Right lobe of liver (tissue), 6 donors: ENCODE results near the gene CCZ1. TPM values are rescaled to one million over a fixed set of nuclear protein-coding genes. Genes with fewer than 3 reads are reported as not detected.
A peak's percentile ranks its signal among the peaks of the same experiment; 100 is the strongest.
"Not testable (repeated sequence)": the region's sequence is repeated elsewhere in the genome, so short reads cannot be mapped to it uniquely, and the experiment has no call there.

ENCODE experiments used
- ATAC-seq, 4 donors: fragments of 200-7000 bp; cut with Tn5 transposase; one replicate each; pipeline ENCODE4 v1.9.1; 2020; ENCODE audit warnings: mild to moderate bottlenecking in 4 of 4, moderate library complexity in 4 of 4
- DNase-seq, 3 donors: peaks; one replicate each; pipeline ENCODE4 v3.0.0-alpha.2; 2020
- H3K27ac ChIP-seq, 3 donors: fragments of 200-600 bp; one replicate each; pipeline ENCODE4 v1.8.0; 2022
- H3K27me3 ChIP-seq, 2 donors: fragments of 200-600 bp; one replicate each; pipeline ENCODE4 v1.8.0; 2022
- H3K36me3 ChIP-seq, 4 donors: fragments of 200-600 bp; sonication (generic) in 1 of 4; one replicate each; pipeline versions ENCODE4 v1.5.1 to v1.8.0; 2017 to 2022; ENCODE audit warnings: control low read depth in 1 of 4
- H3K4me1 ChIP-seq, 4 donors: fragments of 200-600 bp; sonication (generic) in 1 of 4; one replicate each; pipeline versions ENCODE4 v1.5.1 to v1.8.0; 2017 to 2022; ENCODE audit warnings: control low read depth in 1 of 4
- H3K4me3 ChIP-seq, 3 donors: fragments of 200-600 bp; one replicate each; pipeline ENCODE4 v1.8.0; 2022
- H3K9me3 ChIP-seq, 4 donors: fragments of 200-600 bp; sonication (generic) in 1 of 4; one replicate each; pipeline versions ENCODE4 v1.5.1 to v1.8.0; 2017 to 2022; ENCODE audit warnings: control low read depth in 1 of 4
- CTCF ChIP-seq, 4 donors: fragments of 200-600 bp in 3 of 4; fragments of 450-650 bp in 1 of 4; IDR thresholded peaks; one replicate each; pipeline versions ENCODE4 v1.5.1 to v1.8.0; 2016 to 2022; ENCODE audit warnings: antibody characterized with exemption in 4 of 4, mild to moderate bottlenecking in 2 of 4
- POLR2A ChIP-seq: fragments of 450-650 bp; IDR thresholded peaks from one replicate; pipeline ENCODE4 v1.6.1; 2017; ENCODE audit warnings: antibody characterized with exemption, mild to moderate bottlenecking
- WGBS: methylation state at CpG from one replicate; pipeline ENCODE4 v1.1.6; 2018; ENCODE audit warnings: low coverage, low lambda C conversion rate; ENCODE audit not compliant: insufficient coverage; ENCODE audit errors: missing lambda C conversion rate; 5-methylcytosine and 5-hydroxymethylcytosine counted together
- intact Hi-C, 2 donors: fragments of 100-400 bp; cut with DNase I; formaldehyde crosslinking; loops; one replicate each; pipeline versions ENCODE4 v1.11.2 to v1.14.1; 2022
- total RNA-seq, 6 experiments: library from RNA; depleted of rRNA in 2 of 6; stranded (reverse); fragments of >200 nt in 2 of 6; fragmentation: NEBNext Ultra II Directional in 3 of 6; extraction: Animal tissue kit (Norgen Biotek cat#: 25700) in 3 of 6; gene quantifications; one replicate each; pipeline versions ENCODE4 v1.1.0 to v1.2.4, GENCODE V29; 2016 to 2023
- donor health status: DM: no; HTN: yes; CAD: no.
- donor health status: DM: no; HTN: no; CAD: no.
- donor health status: DM: no; HTN: no; CAD: no.
- donor health status: DM: no; HTN: yes; CAD: no.
- donor health status: DM: no; HTN: yes; CAD: no.

The CCZ1 gene
- total RNA-seq, 6 experiments from 2014 or later: 18.8 to 35.5 (median 26.6) TPM

- DNase-seq, H3K36me3 ChIP-seq, H3K4me1 ChIP-seq, H3K27ac ChIP-seq, H3K27me3 ChIP-seq, H3K9me3 ChIP-seq, H3K4me3 ChIP-seq, intact Hi-C loops, ATAC-seq: not testable (repeated sequence)
- WGBS: 64% methylated on average over 3 of the region's 5 CpGs
Observed at GRCh38 chr7:5888021-5888420, 10.5 kb upstream of the CCZ1 start.

GRCh38 chr7:5890244-5890643 is 8.3 kb upstream of the CCZ1 start:
- ATAC-seq, H3K4me3 ChIP-seq, H3K36me3 ChIP-seq, intact Hi-C loops, DNase-seq, H3K27ac ChIP-seq, H3K4me1 ChIP-seq, H3K9me3 ChIP-seq, H3K27me3 ChIP-seq: not testable (repeated sequence)
- 87% methylated on average over 2 of the region's 2 CpGs for WGBS

- Histone ChIP-seq H3K4me3 (no peak overlapping the region), H3K4me1 (no peaks in the 10 kb centered on the region), H3K9me3 (no peaks in the 10 kb centered on the region), H3K36me3 (no peaks in the 10 kb centered on the region), H3K27me3 (no peaks in the 10 kb centered on the region), H3K27ac (no peak overlapping the region)
- WGBS: 89% methylated on average over 7 of the region's 9 CpGs
- no peak for DNase-seq
- ATAC-seq: no peak
- intact Hi-C loops: no loop called here
- no peak for TF ChIP-seq CTCF (IDR thresholded peaks at IDR 0.05)
- TF ChIP-seq POLR2A: no peak
Observed at GRCh38 chr7:5892498-5892897, 6.0 kb upstream of the CCZ1 start.

- ATAC-seq, H3K27me3 ChIP-seq, H3K9me3 ChIP-seq, H3K27ac ChIP-seq, DNase-seq, H3K4me1 ChIP-seq, H3K36me3 ChIP-seq, intact Hi-C loops, H3K4me3 ChIP-seq: not testable (repeated sequence)
- WGBS: 57% methylated on average over 1 of the region's 13 CpGs
Observed at GRCh38 chr7:5897369-5897919, 1.1 kb upstream of the CCZ1 start.

- ATAC-seq, H3K4me1 ChIP-seq, H3K27ac ChIP-seq, DNase-seq, H3K27me3 ChIP-seq, H3K4me3 ChIP-seq, H3K9me3 ChIP-seq, intact Hi-C loops: not testable (repeated sequence)
- 94% methylated on average over 3 of the region's 6 CpGs for WGBS
- peaks cover 0 to 10% (median 0%) of the 10 kb centered on the region in 4 donors for H3K36me3 ChIP-seq
Observed at GRCh38 chr7:5903002-5903401, 4.5 kb downstream of the CCZ1 start.

- peaks cover 0 to 10% (median 0%) of the 10 kb centered on the region in 4 donors for H3K36me3 ChIP-seq
- H3K9me3 ChIP-seq, DNase-seq, intact Hi-C loops, H3K4me1 ChIP-seq, H3K27me3 ChIP-seq, H3K27ac ChIP-seq, ATAC-seq, H3K4me3 ChIP-seq: not testable (repeated sequence)
- 100% methylated on average over 3 of the region's 5 CpGs for WGBS
Observed at GRCh38 chr7:5904726-5905125, 6.2 kb downstream of the CCZ1 start.

- H3K9me3 ChIP-seq, H3K4me1 ChIP-seq, H3K27ac ChIP-seq, H3K27me3 ChIP-seq, DNase-seq, intact Hi-C loops, H3K4me3 ChIP-seq, ATAC-seq: not testable (repeated sequence)
- WGBS: 89% methylated on average over 4 of the region's 6 CpGs
- H3K36me3 ChIP-seq: peaks cover 0 to 10% (median 0%) of the 10 kb centered on the region in 4 donors
Observed at GRCh38 chr7:5908835-5909234, 10.3 kb downstream of the CCZ1 start.

- H3K4me1 ChIP-seq, H3K4me3 ChIP-seq, H3K36me3 ChIP-seq, DNase-seq, intact Hi-C loops, H3K27me3 ChIP-seq, H3K27ac ChIP-seq, H3K9me3 ChIP-seq, ATAC-seq: not testable (repeated sequence)
- 85% methylated on average over 4 of the region's 6 CpGs for WGBS
Observed at GRCh38 chr7:5916529-5916928, 18.0 kb downstream of the CCZ1 start.

GRCh38 chr7:5924180-5924579 is 25.6 kb downstream of the CCZ1 start:
- DNase-seq, intact Hi-C loops, H3K27me3 ChIP-seq, H3K4me1 ChIP-seq, H3K27ac ChIP-seq, H3K36me3 ChIP-seq, ATAC-seq, H3K4me3 ChIP-seq, H3K9me3 ChIP-seq: not testable (repeated sequence)
- WGBS: no CpG with 5 or more reads among the region's 2 CpGs

- H3K4me1 ChIP-seq, intact Hi-C loops, DNase-seq, ATAC-seq, H3K27me3 ChIP-seq, H3K4me3 ChIP-seq, H3K27ac ChIP-seq, H3K36me3 ChIP-seq, H3K9me3 ChIP-seq: not testable (repeated sequence)
- WGBS: no CpG with 5 or more reads among the region's 12 CpGs
Observed at GRCh38 chr7:5924630-5925029, 26.1 kb downstream of the CCZ1 start.

- ATAC-seq: peak in 1 of 4 donors; percentile 33
Observed at GRCh38 chr7:5926263-5926870, 27.8 kb downstream of the CCZ1 start.

More at GRCh38 chr7:5926263-5926870, 27.8 kb downstream of the CCZ1 start:
- H3K27me3 ChIP-seq, H3K27ac ChIP-seq, H3K36me3 ChIP-seq, DNase-seq, intact Hi-C loops, H3K4me1 ChIP-seq, H3K9me3 ChIP-seq, H3K4me3 ChIP-seq: not testable (repeated sequence)
- WGBS: no CpG with 5 or more reads among the region's 13 CpGs
